OCI-LY1 (cell line): Measurements from ENCODE around the gene GPR142.

Source experiments
- H2AFZ ChIP-seq: fragments of 200-600 bp; sonication (generic), shearing (Covaris generic); 2 replicates; pipeline ENCODE4 v1.6.0; 2014; ENCODE audit warnings: antibody characterized with exemption, mild to moderate bottlenecking, low read length
- H3F3A ChIP-seq: fragments of 200-600 bp; sonication (generic), shearing (Covaris generic); 2 replicates; pipeline ENCODE4 v1.6.0; 2014; ENCODE audit warnings: mild to moderate bottlenecking, antibody characterized with exemption, low read length, moderate library complexity; ENCODE audit not compliant: insufficient read depth
- H3K27ac ChIP-seq: fragments of 200-600 bp; sonication (generic); 2 replicates; pipeline ENCODE4 v1.5.1; 2014; ENCODE audit warnings: low read length, mixed run types, mild to moderate bottlenecking, low read depth; ENCODE audit not compliant: poor library complexity, severe bottlenecking
- H3K27me3 ChIP-seq: fragments of 200-600 bp; sonication (generic); 2 replicates; pipeline ENCODE4 v1.6.0; 2014; ENCODE audit warnings: antibody characterized with exemption, mild to moderate bottlenecking, low read length, moderate library complexity; ENCODE audit not compliant: insufficient read depth
- H3K36me3 ChIP-seq: fragments of 200-600 bp; sonication (generic); 2 replicates; pipeline ENCODE4 v1.6.1; 2014; ENCODE audit warnings: mild to moderate bottlenecking, antibody characterized with exemption, low read length, moderate library complexity, mixed read lengths; ENCODE audit not compliant: insufficient read depth
- H3K4me1 ChIP-seq: fragments of 200-600 bp; sonication (generic); 2 replicates; pipeline ENCODE4 v1.5.1; 2014; ENCODE audit warnings: mild to moderate bottlenecking, low read length, moderate library complexity; ENCODE audit not compliant: insufficient read depth, severe bottlenecking
- H3K4me2 ChIP-seq: fragments of 200-600 bp; sonication (generic), shearing (Covaris generic); 2 replicates; pipeline ENCODE4 v1.6.1; 2014; ENCODE audit warnings: low read length
- H3K4me3 ChIP-seq: fragments of 200-600 bp; sonication (generic); 2 replicates; pipeline ENCODE4 v1.5.1; 2014; ENCODE audit warnings: low read length, low read depth, mild to moderate bottlenecking, mixed read lengths; ENCODE audit not compliant: poor library complexity, severe bottlenecking
- H3K79me2 ChIP-seq: fragments of 200-600 bp; shearing (Covaris generic); 2 replicates; pipeline ENCODE4 v1.6.1; 2016; ENCODE audit warnings: mixed run types, low read length, mixed read lengths; ENCODE audit not compliant: insufficient read depth
- H3K9ac ChIP-seq: fragments of 200-600 bp; sonication (generic), shearing (Covaris generic); 2 replicates; pipeline ENCODE4 v1.6.1; 2014; ENCODE audit warnings: mild to moderate bottlenecking, low read length, mixed read lengths
- H3K9me2 ChIP-seq: fragments of 200-600 bp; sonication (generic), shearing (Covaris generic); 2 replicates; pipeline ENCODE4 v1.6.1; 2014; ENCODE audit warnings: low read depth, mild to moderate bottlenecking, low read length, mixed read lengths
- H3K9me3 ChIP-seq: fragments of 200-600 bp; shearing (Covaris generic); 2 replicates; pipeline ENCODE4 v1.6.1; 2014; ENCODE audit warnings: low read length, mixed read lengths
- H4K20me1 ChIP-seq: fragments of 200-600 bp; sonication (generic), shearing (Covaris generic); 2 replicates; pipeline ENCODE4 v1.6.0; 2016; ENCODE audit warnings: mild to moderate bottlenecking, low read length; ENCODE audit not compliant: insufficient read depth
- CTCF ChIP-seq: fragments of 200-600 bp; sonication (generic), shearing (Covaris generic); IDR thresholded peaks from 2 replicates; pipeline ENCODE4 v1.5.1; 2017; ENCODE audit warnings: mild to moderate bottlenecking, antibody characterized with exemption, low read length, moderate library complexity, mixed read lengths
- EZH2 ChIP-seq: fragments of 200-600 bp; sonication (generic), shearing (Covaris generic); IDR thresholded peaks from 2 replicates; pipeline ENCODE4 v1.8.0; 2017; ENCODE audit warnings: borderline replicate concordance, mixed run types, mild to moderate bottlenecking, antibody characterized with exemption, low read length, moderate library complexity, mixed read lengths

GPR142 gene

GRCh38 chr17:74383141-74383540, 15.8 kb downstream of the GPR142 start:
- TF ChIP-seq EZH2: no peak
- no peak for TF ChIP-seq CTCF
- H3K36me3 ChIP-seq: no peaks in the 10 kb centered on the region
- no peak overlapping the region for H3K27ac ChIP-seq
- H3K4me1 ChIP-seq: no peaks in the 10 kb centered on the region
- no peaks in the 10 kb centered on the region for H3F3A ChIP-seq
- H3K4me3 ChIP-seq: no peak overlapping the region
- H3K4me2 ChIP-seq: no peak overlapping the region
- H3K9ac ChIP-seq: no peak overlapping the region
- H3K79me2 ChIP-seq: no peaks in the 10 kb centered on the region
- H3K9me2 ChIP-seq: no peaks in the 10 kb centered on the region
- no peak overlapping the region for H2AFZ ChIP-seq
- no peaks in the 10 kb centered on the region for H3K9me3 ChIP-seq
- no peaks in the 10 kb centered on the region for H4K20me1 ChIP-seq
- H3K27me3 ChIP-seq: no peaks in the 10 kb centered on the region

GRCh38 chr17:74385201-74385600, 17.9 kb downstream of the GPR142 start:
- TF ChIP-seq CTCF: no peak
- no peak for TF ChIP-seq EZH2
- H3K4me2 ChIP-seq: no peak overlapping the region
- no peaks in the 10 kb centered on the region for H3K9me3 ChIP-seq
- H3K4me3 ChIP-seq: no peak overlapping the region
- no peak overlapping the region for H3K27ac ChIP-seq
- no peaks in the 10 kb centered on the region for H3K27me3 ChIP-seq
- no peaks in the 10 kb centered on the region for H4K20me1 ChIP-seq
- H3K36me3 ChIP-seq: no peaks in the 10 kb centered on the region
- no peaks in the 10 kb centered on the region for H3F3A ChIP-seq
- H3K9me2 ChIP-seq: no peaks in the 10 kb centered on the region
- no peak overlapping the region for H2AFZ ChIP-seq
- H3K9ac ChIP-seq: no peak overlapping the region
- H3K4me1 ChIP-seq: no peaks in the 10 kb centered on the region
- no peaks in the 10 kb centered on the region for H3K79me2 ChIP-seq

GRCh38 chr17:74386386-74386785, 19.1 kb downstream of the GPR142 start:
- Histone ChIP-seq H3K9ac (no peak overlapping the region), H3K4me2 (no peak overlapping the region), H2AFZ (no peak overlapping the region), H4K20me1 (no peaks in the 10 kb centered on the region), H3K36me3 (no peaks in the 10 kb centered on the region), H3K4me1 (no peaks in the 10 kb centered on the region), H3K79me2 (no peaks in the 10 kb centered on the region), H3K9me3 (no peaks in the 10 kb centered on the region), H3F3A (no peaks in the 10 kb centered on the region), H3K4me3 (no peak overlapping the region), H3K9me2 (no peaks in the 10 kb centered on the region), H3K27me3 (no peaks in the 10 kb centered on the region), H3K27ac (no peak overlapping the region)
- TF ChIP-seq CTCF (no peak), EZH2 (no peak)
